GM19455 (cell line): ENCODE data around the gene SH3RF2.
"Not testable (repeated sequence)": the region's sequence is repeated elsewhere in the genome, so short reads cannot be mapped to it uniquely, and the experiment has no call there.

Experiments
- ATAC-seq: cut with Tn5 transposase; IDR thresholded peaks from one replicate; pipeline ENCODE4 v1.9.1; 2021; ENCODE audit not compliant: unreplicated experiment

The SH3RF2 gene

DNA sequence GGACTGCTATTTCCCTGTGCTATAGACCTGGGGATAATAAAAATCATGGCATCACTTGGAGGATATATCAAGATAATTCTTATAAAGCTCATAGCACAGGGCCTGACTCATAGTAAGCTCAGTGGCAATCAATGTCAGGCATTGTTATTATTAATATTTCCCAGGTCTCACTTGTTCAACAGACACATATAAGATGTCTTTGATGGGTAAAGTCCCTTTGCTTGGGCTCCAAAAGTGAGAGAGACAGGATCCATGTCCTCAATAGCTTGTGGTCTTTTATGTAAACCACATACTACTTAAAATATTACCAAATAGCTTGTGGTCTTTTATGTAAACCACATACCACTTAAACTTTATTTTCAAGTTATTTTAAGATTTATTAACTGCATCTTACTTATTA, 11.2 kb downstream of the SH3RF2 start:
- no peak for ATAC-seq

- no peak for ATAC-seq
Observed at GRCh38 chr5:145948047-145948446, 11.7 kb downstream of the SH3RF2 start.

DNA sequence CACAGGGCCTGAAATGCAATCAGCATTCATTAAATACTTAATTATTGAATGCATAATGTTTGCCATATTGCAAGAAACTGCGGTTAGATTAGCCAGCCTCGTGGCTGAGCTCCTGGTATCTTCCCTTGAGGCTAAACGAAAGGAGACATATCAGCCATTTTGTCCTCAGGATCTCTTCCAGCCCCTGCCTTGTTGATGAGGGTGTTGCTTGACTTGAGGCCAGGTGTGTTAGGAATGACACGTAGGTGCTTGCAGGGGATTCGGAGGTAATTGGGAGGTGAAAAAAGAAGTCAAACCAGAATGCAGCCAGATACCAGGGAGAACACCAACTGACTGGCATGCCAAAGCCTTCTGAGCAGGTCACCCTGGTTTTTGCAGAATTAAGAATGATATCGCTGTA, 12.5 kb downstream of the SH3RF2 start:
- no peak for ATAC-seq

DNA sequence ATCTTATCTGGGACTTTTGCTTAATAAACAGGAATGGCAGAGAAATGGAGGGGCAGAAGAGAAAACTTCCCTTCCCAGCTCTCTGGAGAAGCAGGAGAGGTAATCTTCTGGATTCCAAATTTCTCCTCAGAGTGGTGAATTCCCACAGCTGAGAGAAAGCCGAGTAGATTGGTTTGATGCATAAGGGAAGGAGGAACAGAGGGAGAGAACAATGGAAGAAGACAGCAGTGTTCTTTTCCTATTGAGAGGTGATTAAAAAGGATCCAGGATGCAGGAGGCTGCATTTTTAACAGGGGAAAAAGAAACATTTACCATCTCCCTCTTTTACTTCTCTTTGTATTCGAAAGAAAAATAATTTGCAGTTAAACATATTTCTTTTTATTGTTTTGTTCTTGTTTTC, 13.1 kb downstream of the SH3RF2 start:
- no peak for ATAC-seq

DNA sequence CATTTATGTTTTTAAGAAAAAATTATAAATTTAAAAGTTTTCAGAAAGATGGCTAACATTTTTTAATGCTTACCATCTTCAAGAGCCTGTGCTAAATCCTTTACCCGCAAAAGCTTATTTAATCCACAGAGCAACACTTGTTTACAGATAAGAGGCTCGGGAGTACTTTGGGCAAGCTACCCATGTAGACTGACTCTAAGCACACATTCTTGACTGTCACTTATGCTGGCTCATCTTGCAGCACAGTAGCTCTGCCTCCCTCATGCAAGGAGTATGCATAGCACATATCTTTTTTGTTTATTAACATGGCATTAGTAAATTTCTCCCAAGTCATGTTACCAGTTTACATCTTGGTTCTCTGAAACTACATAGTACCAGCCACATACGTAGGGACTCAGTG, 14.7 kb downstream of the SH3RF2 start:
- no peak for ATAC-seq

- no peak for ATAC-seq
Observed at GRCh38 chr5:145953202-145953601, 16.8 kb downstream of the SH3RF2 start.

DNA sequence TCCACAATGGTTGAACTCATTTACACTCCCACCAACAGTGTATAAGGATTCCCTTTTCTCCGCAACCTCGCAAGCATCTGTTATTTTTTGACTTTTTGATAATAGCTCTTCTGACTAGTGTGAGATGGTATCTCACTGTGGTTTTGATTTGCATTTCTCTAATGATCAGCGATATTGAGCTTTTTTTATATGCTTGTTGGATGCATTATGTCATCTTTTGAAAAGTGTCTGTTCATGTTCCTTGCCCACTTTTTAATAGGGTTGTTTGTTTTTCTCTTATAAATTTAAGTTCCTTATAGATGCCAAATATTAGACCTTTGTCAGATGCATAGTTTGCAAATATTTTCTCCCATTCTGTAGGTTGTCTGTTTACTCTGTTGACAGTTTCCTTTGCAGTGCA, 17.8 kb downstream of the SH3RF2 start:
- not testable (repeated sequence) for ATAC-seq

DNA sequence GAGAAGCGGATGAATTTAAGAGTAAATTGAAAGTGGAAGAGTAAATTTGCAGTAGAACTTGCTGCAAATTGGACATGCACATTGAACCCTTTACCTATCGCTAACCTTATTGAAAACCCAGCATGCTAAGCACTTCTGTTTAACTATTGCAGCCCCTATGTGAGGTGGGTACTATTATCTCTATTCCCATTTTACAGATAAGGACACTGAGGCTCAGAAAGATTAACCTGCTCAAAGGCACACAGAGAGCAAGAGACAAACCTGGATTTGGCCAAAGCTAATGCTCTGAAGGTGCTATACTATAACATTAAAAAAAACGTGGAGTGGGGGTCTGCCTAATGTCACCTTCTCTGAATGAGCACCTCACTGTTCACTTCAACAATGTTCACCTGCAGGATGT, 21.0 kb downstream of the SH3RF2 start:
- ATAC-seq, result no peak

- no peak for ATAC-seq
Observed at GRCh38 chr5:145958436-145958835, 22.1 kb downstream of the SH3RF2 start.

- ATAC-seq, result no peak
Observed at GRCh38 chr5:145960166-145960565, 23.8 kb downstream of the SH3RF2 start.

DNA sequence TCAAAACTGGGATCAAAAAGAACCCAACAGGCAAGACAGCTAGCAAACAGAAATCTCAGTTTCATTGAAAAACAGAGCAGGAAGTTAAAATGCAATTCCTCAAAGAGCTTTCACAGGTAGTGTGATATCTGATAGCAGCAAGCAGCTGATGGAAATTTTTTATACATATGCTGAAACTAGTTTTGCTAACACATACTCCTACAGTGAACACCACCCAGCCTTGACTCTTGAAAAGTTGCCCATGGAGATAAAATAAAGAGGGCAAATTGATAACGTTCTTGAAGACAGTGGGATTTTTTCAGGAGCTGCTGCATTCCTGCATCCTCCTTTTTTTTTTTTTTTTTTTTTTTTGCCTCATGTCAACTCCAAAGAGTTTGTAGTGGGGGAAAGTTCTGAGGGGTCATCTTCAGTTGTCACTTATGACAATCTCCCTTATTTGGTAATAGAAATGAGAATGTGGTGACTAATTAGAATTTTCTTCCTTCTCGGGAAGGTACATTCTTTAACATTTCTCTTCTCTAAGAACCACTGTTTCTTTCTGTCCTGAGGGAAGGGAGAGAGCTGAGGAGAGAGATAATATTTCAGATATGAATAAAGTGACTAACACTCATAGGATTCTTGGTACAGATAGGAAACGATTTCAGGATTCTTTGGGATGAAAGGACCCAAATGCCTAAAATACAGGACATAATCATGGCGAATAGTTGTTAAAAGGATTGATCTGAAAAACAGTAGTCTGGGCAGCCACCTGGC, 24.6 kb downstream of the SH3RF2 start:
- no peak for ATAC-seq

DNA sequence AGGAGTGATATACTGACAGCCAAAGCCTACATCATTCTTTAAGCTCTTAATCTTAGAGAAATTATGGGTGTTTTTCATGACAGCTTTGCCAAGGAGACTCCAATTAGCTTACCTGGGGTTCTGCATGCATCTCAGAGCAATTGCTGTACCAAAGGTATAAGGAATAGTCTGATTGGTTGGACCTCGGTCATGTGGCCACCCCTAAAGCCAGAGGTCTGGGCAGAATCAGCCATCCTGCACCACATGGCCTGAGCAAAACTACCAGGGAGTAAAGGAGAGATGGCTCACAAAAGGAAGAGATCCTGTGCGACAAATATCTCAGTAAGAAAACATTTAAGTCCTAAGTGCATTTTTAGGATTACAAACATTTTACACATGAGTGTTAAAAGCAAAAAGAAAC, 25.6 kb downstream of the SH3RF2 start:
- no peak for ATAC-seq

GRCh38 chr5:145964008-145964407, 27.6 kb downstream of the SH3RF2 start:
- ATAC-seq, result not testable (repeated sequence)

GRCh38 chr5:145965804-145966203, 29.4 kb downstream of the SH3RF2 start:
- no peak for ATAC-seq

- no peak for ATAC-seq
Observed at GRCh38 chr5:145967296-145967695, 30.9 kb downstream of the SH3RF2 start.

GRCh38 chr5:145968970-145969713, 32.8 kb downstream of the SH3RF2 start:
- ATAC-seq, result no peak

- no peak for ATAC-seq
Observed at GRCh38 chr5:145969714-145970092, 33.3 kb downstream of the SH3RF2 start.

DNA sequence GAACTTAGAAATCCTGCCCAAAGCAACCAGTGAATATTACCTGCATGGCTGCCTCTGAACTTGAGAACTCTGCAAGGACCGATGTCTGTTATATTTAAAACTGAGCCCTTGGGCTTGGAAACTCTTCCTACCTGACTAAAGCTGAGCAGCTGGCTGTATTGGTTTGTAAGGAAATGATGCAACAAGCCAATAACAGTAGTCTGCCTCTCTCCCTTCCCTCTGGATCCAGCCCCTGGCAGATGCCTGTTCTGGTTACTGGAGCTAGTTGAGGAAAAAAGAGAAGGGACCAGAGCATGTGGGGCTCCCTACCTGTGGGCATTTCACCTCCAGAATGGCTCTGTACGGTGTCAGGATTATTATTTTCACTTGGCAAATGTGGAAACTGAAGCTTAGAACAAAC, 34.7 kb downstream of the SH3RF2 start:
- no peak for ATAC-seq

DNA sequence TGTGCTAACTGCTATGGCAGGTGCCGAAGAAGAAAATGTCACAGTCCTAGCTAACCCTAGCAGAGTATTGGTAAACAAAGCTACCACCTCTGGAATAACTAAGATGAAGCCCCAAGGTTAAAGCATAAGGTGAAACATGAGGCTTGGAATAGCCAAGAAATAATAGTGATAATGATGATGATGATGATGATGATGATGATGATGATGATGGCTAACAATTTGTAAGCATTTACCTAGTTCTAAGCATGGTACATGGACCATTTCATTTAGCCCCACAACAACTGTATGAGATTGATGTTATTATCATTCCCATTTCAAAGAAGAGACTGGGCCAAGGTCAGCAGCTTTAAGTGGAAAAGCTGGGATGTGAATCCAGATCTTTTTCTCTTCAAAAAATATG, 35.3 kb downstream of the SH3RF2 start:
- no peak for ATAC-seq

GRCh38 chr5:145975001-145975360, 38.6 kb downstream of the SH3RF2 start:
- ATAC-seq, result no peak

DNA sequence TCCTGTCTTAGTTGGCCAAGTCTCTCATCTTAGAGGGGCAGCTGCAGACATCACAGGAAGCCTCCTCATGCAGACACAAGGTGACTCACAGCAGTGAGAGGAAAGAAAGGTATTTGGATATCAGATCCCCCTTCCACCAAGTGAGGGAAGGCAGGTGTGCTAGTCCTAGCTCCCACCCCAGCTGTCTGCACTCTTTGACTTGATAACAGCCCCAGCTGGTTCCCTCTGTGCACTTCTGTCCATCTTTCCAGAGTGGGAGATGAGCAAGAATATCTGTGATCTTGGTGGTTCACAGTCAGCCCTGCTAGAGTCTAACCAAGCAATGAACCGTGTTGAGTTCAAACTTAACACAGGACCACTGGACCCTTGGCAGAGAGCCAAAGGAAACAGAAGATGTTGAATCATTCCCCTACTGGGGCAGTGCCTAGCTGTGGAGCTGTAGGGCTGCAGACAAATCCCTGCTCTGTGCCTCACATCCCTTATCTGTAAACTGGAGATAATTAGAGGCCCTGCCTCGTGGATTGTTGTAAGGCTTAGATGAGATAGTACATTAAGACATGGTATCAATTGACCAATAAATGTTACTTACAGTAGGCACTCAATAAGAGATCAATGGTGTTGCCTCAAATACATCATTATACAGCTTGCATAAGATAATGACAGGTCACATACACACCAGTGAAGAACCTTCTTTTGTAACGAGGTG, 39.1 kb downstream of the SH3RF2 start:
- ATAC-seq, result no peak
